Hepatocyte (in vitro differentiated cells): ENCODE measurements around the gene OR52E1. TPM values are rescaled to one million over a fixed set of nuclear protein-coding genes. Genes with fewer than 3 reads are reported as not detected.

Experiments
- DNase-seq: peaks from one replicate; pipeline ENCODE4 v3.0.0-alpha.2; 2016; ENCODE audit warnings: low spot score
- H2AFZ ChIP-seq: fragments of 200-600 bp; sonication (generic); 2 replicates; pipeline ENCODE4 v1.6.0; 2016; ENCODE audit warnings: antibody characterized with exemption, mild to moderate bottlenecking
- H3K27ac ChIP-seq: fragments of 200-600 bp; sonication (generic); 2 replicates; pipeline ENCODE4 v1.5.1; 2016; ENCODE audit warnings: mild to moderate bottlenecking
- H3K27me3 ChIP-seq: fragments of 200-600 bp; sonication (generic); 2 replicates; pipeline ENCODE4 v1.6.1; 2016
- H3K36me3 ChIP-seq: fragments of 200-600 bp; sonication (generic); replicated peaks from 2 replicates; pipeline ENCODE4 v1.5.1; 2016; ENCODE audit warnings: low read depth; ENCODE audit not compliant: insufficient read depth
- H3K4me1 ChIP-seq: fragments of 200-600 bp; sonication (generic); 2 replicates; pipeline ENCODE4 v1.5.1; 2016; ENCODE audit warnings: mild to moderate bottlenecking, moderate library complexity; ENCODE audit not compliant: insufficient read depth
- H3K4me2 ChIP-seq: fragments of 200-600 bp; sonication (generic); 2 replicates; pipeline ENCODE4 v1.6.0; 2016
- H3K4me3 ChIP-seq: fragments of 200-600 bp; sonication (generic); 2 replicates; pipeline ENCODE4 v1.5.1; 2016; ENCODE audit warnings: mild to moderate bottlenecking
- H3K79me2 ChIP-seq: fragments of 200-600 bp; sonication (generic); 2 replicates; pipeline ENCODE4 v1.6.0; 2017; ENCODE audit warnings: mild to moderate bottlenecking
- H3K9me2 ChIP-seq: fragments of 200-600 bp; sonication (generic); replicated peaks from 2 replicates; pipeline ENCODE4 v1.6.0; 2017; ENCODE audit warnings: mild to moderate bottlenecking; ENCODE audit not compliant: insufficient read depth
- H3K9me3 ChIP-seq: fragments of 200-600 bp; sonication (generic); 2 replicates; pipeline ENCODE4 v1.5.1; 2016; ENCODE audit warnings: low read depth, mild to moderate bottlenecking
- H4K20me1 ChIP-seq: fragments of 200-600 bp; sonication (generic); 2 replicates; pipeline ENCODE4 v1.6.0; 2016; ENCODE audit warnings: mild to moderate bottlenecking; ENCODE audit not compliant: insufficient read depth, poor library complexity, severe bottlenecking
- CTCF ChIP-seq: fragments of 200-600 bp; sonication (generic); IDR thresholded peaks from 2 replicates; pipeline ENCODE4 v1.5.1; 2016; ENCODE audit warnings: antibody characterized with exemption, mild to moderate bottlenecking; ENCODE audit not compliant: poor library complexity
- EZH2 ChIP-seq: fragments of 200-600 bp; sonication (generic); IDR thresholded peaks from 2 replicates; pipeline ENCODE4 v1.6.1; 2016; ENCODE audit warnings: antibody characterized with exemption, mild to moderate bottlenecking, borderline replicate concordance
- EZH2phosphoT487 ChIP-seq: fragments of 200-600 bp; sonication (generic); IDR thresholded peaks from one replicate; pipeline ENCODE4 v1.6.1; 2018; ENCODE audit warnings: antibody characterized with exemption, mild to moderate bottlenecking, low read depth, moderate library complexity; ENCODE audit not compliant: unreplicated experiment, severe bottlenecking
- WGBS: methylation state at CpG from one replicate; pipeline ENCODE4 v1.1.6; 2016; ENCODE audit warnings: low lambda C conversion rate; ENCODE audit errors: missing lambda C conversion rate; 5-methylcytosine and 5-hydroxymethylcytosine counted together
- polyA plus RNA-seq: library from polyadenylated mRNA; unstranded; fragments of >200 nt; fragmentation: Nextera tagmentation; extraction: Ambion mirVana; gene quantifications from 2 replicates; pipeline ENCODE4 v1.2.1, GENCODE V29; 2016
- total RNA-seq: library from RNA; depleted of rRNA; stranded (reverse); fragments of >200 nt; gene quantifications from 2 replicates; pipeline ENCODE4 v1.2.3, GENCODE V29; 2014

OR52E1 gene
- total and polyA plus RNA-seq, 2 experiments from 2014 or later: not detected

- Histone ChIP-seq H3K4me2 (no peak overlapping the region), H3K4me1 (no peaks in the 10 kb centered on the region), H3K27ac (no peak overlapping the region), H3K79me2 (no peaks in the 10 kb centered on the region), H3K9me2 (no peaks in the 10 kb centered on the region), H4K20me1 (no peaks in the 10 kb centered on the region), H3K4me3 (no peak overlapping the region), H2AFZ (no peak overlapping the region), H3K9me3 (no peaks in the 10 kb centered on the region), H3K27me3 (no peaks in the 10 kb centered on the region), H3K36me3 (no peaks in the 10 kb centered on the region)
- DNase-seq: no peak
- TF ChIP-seq EZH2phosphoT487 (no peak), EZH2 (no peak), CTCF (no peak)
These were observed 19.2 kb downstream of the OR52E1 start for GRCh38 chr11:5088556-5088955.

DNA sequence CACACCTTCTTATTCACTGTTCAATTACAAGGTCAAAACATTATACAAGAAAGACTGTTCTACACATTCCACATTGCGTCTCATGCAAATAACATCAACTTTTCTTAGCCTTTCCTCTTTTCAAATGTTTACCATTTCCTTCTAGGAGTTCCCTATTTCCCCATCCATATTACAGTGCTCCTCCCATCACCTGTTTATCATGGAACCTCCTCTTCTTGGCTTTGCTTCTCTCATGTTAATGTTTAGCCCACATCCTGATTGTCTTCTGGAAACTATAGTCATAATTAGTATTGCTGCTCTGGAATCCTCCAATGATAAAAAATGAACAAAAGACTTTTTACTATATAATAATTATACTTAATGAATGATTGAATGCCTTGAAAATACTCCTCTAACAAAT lies 21.3 kb downstream of the OR52E1 start:
- Histone ChIP-seq H3K9me3 (no peaks in the 10 kb centered on the region), H4K20me1 (no peaks in the 10 kb centered on the region), H3K27me3 (no peaks in the 10 kb centered on the region), H3K4me3 (no peak overlapping the region), H3K79me2 (no peaks in the 10 kb centered on the region), H3K36me3 (no peaks in the 10 kb centered on the region), H3K27ac (no peak overlapping the region), H2AFZ (no peak overlapping the region), H3K4me2 (no peak overlapping the region), H3K9me2 (no peaks in the 10 kb centered on the region), H3K4me1 (no peaks in the 10 kb centered on the region)
- 91% methylated on average over 1 of the region's 1 CpG for WGBS
- no peak for DNase-seq
- no peak for TF ChIP-seq CTCF
- no peak for TF ChIP-seq EZH2
- no peak for TF ChIP-seq EZH2phosphoT487

GRCh38 chr11:5092821-5093585 lies 23.6 kb downstream of the OR52E1 start:
- H3K27ac ChIP-seq: no peak overlapping the region
- 85% methylated on average over 8 of the region's 8 CpGs for WGBS

More at GRCh38 chr11:5092821-5093585, 23.6 kb downstream of the OR52E1 start:
- no peak for DNase-seq
- H4K20me1 ChIP-seq: no peaks in the 10 kb centered on the region
- H3K4me3 ChIP-seq: no peak overlapping the region
- no peak overlapping the region for H3K4me2 ChIP-seq
- no peaks in the 10 kb centered on the region for H3K4me1 ChIP-seq
- TF ChIP-seq CTCF (no peak), EZH2 (no peak), EZH2phosphoT487 (no peak)
- H3K36me3 ChIP-seq: no peaks in the 10 kb centered on the region
- H3K9me2 ChIP-seq: no peaks in the 10 kb centered on the region
- no peaks in the 10 kb centered on the region for H3K79me2 ChIP-seq
- H3K27me3 ChIP-seq: no peaks in the 10 kb centered on the region
- H3K9me3 ChIP-seq: no peaks in the 10 kb centered on the region
- no peak overlapping the region for H2AFZ ChIP-seq
